ENCODE measurements around the gene TRIO. TPM values are rescaled to one million over a fixed set of nuclear protein-coding genes. Genes with fewer than 3 reads are reported as not detected.

Gene TRIO
- total RNA-seq, 1 donor from 2014 or later, result 170 TPM

GRCh38 chr5:14221732-14222131 is 78.6 kb downstream of the TRIO start:
- TF ChIP-seq, protein P1, sequence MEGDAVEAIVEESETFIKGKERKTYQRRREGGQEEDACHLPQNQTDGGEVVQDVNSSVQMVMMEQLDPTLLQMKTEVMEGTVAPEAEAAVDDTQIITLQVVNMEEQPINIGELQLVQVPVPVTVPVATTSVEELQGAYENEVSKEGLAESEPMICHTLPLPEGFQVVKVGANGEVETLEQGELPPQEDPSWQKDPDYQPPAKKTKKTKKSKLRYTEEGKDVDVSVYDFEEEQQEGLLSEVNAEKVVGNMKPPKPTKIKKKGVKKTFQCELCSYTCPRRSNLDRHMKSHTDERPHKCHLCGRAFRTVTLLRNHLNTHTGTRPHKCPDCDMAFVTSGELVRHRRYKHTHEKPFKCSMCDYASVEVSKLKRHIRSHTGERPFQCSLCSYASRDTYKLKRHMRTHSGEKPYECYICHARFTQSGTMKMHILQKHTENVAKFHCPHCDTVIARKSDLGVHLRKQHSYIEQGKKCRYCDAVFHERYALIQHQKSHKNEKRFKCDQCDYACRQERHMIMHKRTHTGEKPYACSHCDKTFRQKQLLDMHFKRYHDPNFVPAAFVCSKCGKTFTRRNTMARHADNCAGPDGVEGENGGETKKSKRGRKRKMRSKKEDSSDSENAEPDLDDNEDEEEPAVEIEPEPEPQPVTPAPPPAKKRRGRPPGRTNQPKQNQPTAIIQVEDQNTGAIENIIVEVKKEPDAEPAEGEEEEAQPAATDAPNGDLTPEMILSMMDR (conservative IDR thresholded peaks at IDR 0.05; ENCODE audit: low read depth, low read length), result no peak
- H3K4me3 ChIP-seq (ENCODE audit: low read depth, low read length), result no peak overlapping the region
- DNase-seq (ENCODE audit: low read depth), result no peak

DNA sequence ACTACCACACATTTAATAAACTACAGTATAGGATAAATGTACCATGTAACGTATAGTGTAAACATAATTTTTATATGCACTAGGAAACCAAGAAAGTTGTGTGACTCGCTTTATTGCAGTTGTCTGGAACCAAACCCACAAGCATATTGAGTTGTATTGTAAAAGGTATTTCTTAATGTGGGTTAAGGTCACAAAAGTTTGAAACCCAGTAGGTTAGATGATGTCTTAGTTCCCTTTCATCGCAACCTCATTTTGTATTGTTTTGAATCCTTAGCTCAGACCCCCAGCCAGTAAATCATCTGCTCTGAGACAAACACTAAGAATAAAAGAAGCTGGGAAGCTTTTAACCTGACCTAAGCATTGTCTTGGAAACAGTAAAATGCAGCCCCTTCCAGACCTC is 79.1 kb downstream of the TRIO start:
- TF ChIP-seq, protein P1 (conservative IDR thresholded peaks at IDR 0.05; ENCODE audit: low read depth, low read length), result no peak
- no peak for DNase-seq (ENCODE audit: low read depth)
- H3K4me3 ChIP-seq (ENCODE audit: low read depth, low read length), result no peak overlapping the region

DNA sequence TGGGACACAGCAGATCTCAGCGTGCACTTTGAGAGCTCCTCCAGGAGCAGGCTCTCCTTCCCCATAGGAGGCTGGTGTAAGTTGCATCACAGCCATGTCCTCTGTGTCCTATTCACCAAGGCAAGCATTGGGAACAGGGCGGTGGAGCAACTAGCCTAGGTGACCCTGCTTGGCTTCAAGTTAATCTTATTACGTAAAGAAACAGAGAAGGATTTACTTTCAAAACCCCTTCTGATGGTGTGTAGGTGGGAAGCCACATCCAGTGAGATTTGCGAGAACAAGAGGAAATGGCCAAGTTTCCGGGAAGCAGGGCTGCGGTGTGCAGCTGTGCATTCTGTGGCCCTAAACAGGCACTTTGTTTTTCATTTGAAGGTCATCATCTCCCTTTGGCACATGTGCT is 80.2 kb downstream of the TRIO start:
- H3K4me3 ChIP-seq (ENCODE audit: low read depth, low read length), result no peak overlapping the region
- DNase-seq (ENCODE audit: low read depth), result no peak
- TF ChIP-seq, protein P1 (conservative IDR thresholded peaks at IDR 0.05; ENCODE audit: low read depth, low read length), result no peak

GRCh38 chr5:14225173-14225834 is 82.2 kb downstream of the TRIO start:
- H3K4me3 ChIP-seq (ENCODE audit: low read depth, low read length), result no peak overlapping the region
- no peak for DNase-seq (ENCODE audit: low read depth)
- TF ChIP-seq, protein P1 (conservative IDR thresholded peaks at IDR 0.05; ENCODE audit: low read depth, low read length), result no peak

- DNase-seq (ENCODE audit: low read depth), result no peak
- TF ChIP-seq, protein P1 (conservative IDR thresholded peaks at IDR 0.05; ENCODE audit: low read depth, low read length), result no peak
- no peak overlapping the region for H3K4me3 ChIP-seq (ENCODE audit: low read depth, low read length)
Observed at GRCh38 chr5:14226149-14226548, 83.0 kb downstream of the TRIO start.

GRCh38 chr5:14226554-14226953 is 83.4 kb downstream of the TRIO start:
- no peak overlapping the region for H3K4me3 ChIP-seq (ENCODE audit: low read depth, low read length)
- TF ChIP-seq, protein P1 (conservative IDR thresholded peaks at IDR 0.05; ENCODE audit: low read depth, low read length), result no peak
- DNase-seq (ENCODE audit: low read depth), result no peak

DNA sequence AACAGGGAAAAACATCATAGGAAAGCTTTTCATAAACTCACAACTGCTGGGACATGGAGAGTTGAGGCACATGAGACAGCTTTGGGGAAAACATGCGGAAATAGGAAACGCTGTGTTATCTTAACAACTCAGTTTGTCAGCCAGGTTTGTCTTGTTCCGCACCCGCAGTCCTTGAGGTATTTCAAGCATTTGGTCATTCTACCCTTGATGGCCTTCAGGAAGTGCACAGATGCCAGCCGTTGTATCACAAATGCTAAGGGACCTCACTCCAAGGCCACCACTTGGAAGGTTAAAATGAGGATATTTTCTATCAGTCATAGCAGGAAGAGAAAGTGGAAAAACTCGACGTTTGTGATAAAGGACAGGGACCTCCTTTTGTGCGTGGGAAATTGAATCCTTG is 83.8 kb downstream of the TRIO start:
- DNase-seq (ENCODE audit: low read depth), result no peak
- no peak overlapping the region for H3K4me3 ChIP-seq (ENCODE audit: low read depth, low read length)
- TF ChIP-seq, protein P1 (conservative IDR thresholded peaks at IDR 0.05; ENCODE audit: low read depth, low read length), result no peak
